A549 (cell line): ENCODE data around the gene SLC16A8. TPM values are rescaled to one million over a fixed set of nuclear protein-coding genes. Genes with fewer than 3 reads are reported as not detected.

Source experiments
- ATAC-seq, 2 experiments: fragments of 200-7000 bp in 1 of 2; fragments of >200 bp in 1 of 2; cut with Nextera tagmentation in 1 of 2; cut with Tn5 transposase in 1 of 2; 3 replicates each; pipeline versions ENCODE4 v1.8.0 to v1.9.1; 2018 to 2020; ENCODE audit warnings: mild to moderate bottlenecking in 1 of 2, moderate library complexity in 1 of 2
- CTCF ChIA-PET: fragments of 300-600 bp; sonication (Branson Sonifier 250); formaldehyde crosslinking; extraction: SDS; loops from one replicate; lab custom pipeline; 2021; ENCODE audit warnings: antibody characterized with exemption, inconsistent platforms; lab: Yijun Ruan, JAX
- POLR2A ChIA-PET: fragments of 350-600 bp; formaldehyde crosslinking; extraction: SDS; loops from one replicate; lab custom pipeline; 2021; ENCODE audit warnings: antibody characterized with exemption, inconsistent platforms; lab: Yijun Ruan, JAX
- DNase-seq, 2 experiments: peaks; one replicate each; pipeline versions ENCODE4 v3.0.0 to v3.0.0-alpha.2; 2011 to 2016; ENCODE audit warnings: low read depth in 1 of 2, low spot score in 1 of 2
- FAIRE-seq: peaks from 2 replicates; lab custom pipeline; 2011; peaks lifted over from hg19 to GRCh38; lab: Jason Lieb, UNC
- H3K27ac ChIP-seq, 2 experiments: fragments of >200 bp; sonication (Bioruptor Twin); formaldehyde crosslinking; 3 replicates each; pipeline ENCODE4 v1.5.1; 2016 to 2017
- H3K4me1 ChIP-seq: fragments of >200 bp; sonication (Bioruptor Twin); formaldehyde crosslinking; 3 replicates; pipeline ENCODE4 v1.6.1; 2016
- H3K4me2 ChIP-seq: fragments of >200 bp; sonication (Bioruptor Twin); formaldehyde crosslinking; 3 replicates; pipeline ENCODE4 v1.6.1; 2016
- H3K4me3 ChIP-seq: fragments of >200 bp; sonication (Bioruptor Twin); formaldehyde crosslinking; 3 replicates; pipeline ENCODE4 v1.5.1; 2016
- H3K9me3 ChIP-seq: fragments of >200 bp; sonication (Bioruptor Twin); formaldehyde crosslinking; 3 replicates; pipeline ENCODE4 v1.6.1; 2016
- CBX2 ChIP-seq: fragments of 200-600 bp; sonication (generic); IDR thresholded peaks from 2 replicates; pipeline ENCODE4 v1.6.1; 2016; ENCODE audit warnings: low read depth, mild to moderate bottlenecking, borderline replicate concordance
- CBX8 ChIP-seq: fragments of 200-600 bp; sonication (generic); IDR thresholded peaks from 2 replicates; pipeline ENCODE4 v1.6.1; 2016
- CHD2 ChIP-seq: fragments of 150-350 bp; IDR thresholded peaks from 2 replicates; pipeline ENCODE4 v1.6.1; 2014; ENCODE audit warnings: low read length; ENCODE audit not compliant: partially characterized antibody
- CHD4 ChIP-seq: fragments of 200-600 bp; sonication (generic); IDR thresholded peaks from 2 replicates; pipeline ENCODE4 v1.6.1; 2016; ENCODE audit warnings: antibody characterized with exemption, mild to moderate bottlenecking, borderline replicate concordance
- EP300 ChIP-seq, 2 experiments: fragments of >200 bp; sonication (Bioruptor Twin); formaldehyde crosslinking; IDR thresholded peaks; 2 replicates in 1 of 2; 3 replicates in 1 of 2; pipeline ENCODE4 v1.6.1; 2016 to 2017
- ESRRA ChIP-seq: fragments of 150-350 bp; IDR thresholded peaks from 2 replicates; pipeline ENCODE4 v1.6.1; 2014; ENCODE audit warnings: mild to moderate bottlenecking, low read length, borderline replicate concordance
- FOSB ChIP-seq: fragments of 250-450 bp; sonication (Bioruptor Pico); IDR thresholded peaks from 2 replicates; pipeline ENCODE4 v1.5.0; 2020; ENCODE audit warnings: mild to moderate bottlenecking, moderate library complexity
- GATA3 ChIP-seq: IDR thresholded peaks from 2 replicates; pipeline ENCODE4 v1.6.1; 2012; ENCODE audit warnings: borderline replicate concordance
- HMGXB4 ChIP-seq: fragments of 250-450 bp; sonication (Bioruptor Pico); IDR thresholded peaks from 2 replicates; pipeline ENCODE4 v1.5.0; 2021; ENCODE audit warnings: mild to moderate bottlenecking, moderate library complexity, borderline replicate concordance
- HOXB13 ChIP-seq: fragments of 250-450 bp; sonication (Bioruptor Pico); IDR thresholded peaks from 2 replicates; pipeline ENCODE4 v1.5.0; 2020; ENCODE audit warnings: low read depth, mild to moderate bottlenecking, moderate library complexity
- HOXB5 ChIP-seq: fragments of 250-450 bp; sonication (Bioruptor Pico); IDR thresholded peaks from 2 replicates; pipeline ENCODE4 v1.5.0; 2020; ENCODE audit warnings: mild to moderate bottlenecking, moderate library complexity
- JUN ChIP-seq, 2 experiments: fragments of >200 bp; sonication (Bioruptor Twin); formaldehyde crosslinking; IDR thresholded peaks; 2 replicates in 1 of 2; 3 replicates in 1 of 2; pipeline ENCODE4 v1.6.1; 2016 to 2017
- KDM1A ChIP-seq: fragments of 200-600 bp; sonication (generic); IDR thresholded peaks from 2 replicates; pipeline ENCODE4 v1.6.1; 2016; ENCODE audit warnings: low read depth, mild to moderate bottlenecking
- KDM5A ChIP-seq: fragments of 200-600 bp; sonication (generic); IDR thresholded peaks from 2 replicates; pipeline ENCODE4 v1.6.1; 2016; ENCODE audit warnings: antibody characterized with exemption, mild to moderate bottlenecking
- NPAS2 ChIP-seq: fragments of 250-450 bp; sonication (Bioruptor Pico); IDR thresholded peaks from 2 replicates; pipeline ENCODE4 v1.8.0; 2022; ENCODE audit warnings: mild to moderate bottlenecking, moderate library complexity, borderline replicate concordance
- PBX3 ChIP-seq: IDR thresholded peaks from 2 replicates; pipeline ENCODE4 v1.6.1; 2012
- RCOR1 ChIP-seq: fragments of 150-350 bp; IDR thresholded peaks from 2 replicates; pipeline ENCODE4 v1.6.1; 2014; ENCODE audit warnings: antibody characterized with exemption, low read length, low read depth
- REST ChIP-seq: fragments of 200-600 bp; sonication (generic); IDR thresholded peaks from 2 replicates; pipeline ENCODE4 v1.6.1; 2016; ENCODE audit warnings: antibody characterized with exemption, mild to moderate bottlenecking, moderate library complexity
- ZC3H11A ChIP-seq: fragments of 450-650 bp; IDR thresholded peaks from 2 replicates; pipeline ENCODE4 v1.6.1; 2014; ENCODE audit warnings: antibody characterized with exemption, mild to moderate bottlenecking
- ZNF302 ChIP-seq: fragments of 250-450 bp; sonication (Bioruptor Pico); IDR thresholded peaks from 2 replicates; pipeline ENCODE4 v1.9.0; 2021; ENCODE audit warnings: inconsistent platforms, mild to moderate bottlenecking, moderate library complexity
- WGBS: methylation state at CpG from one replicate; pipeline ENCODE4 v1.1.6; 2017; ENCODE audit errors: missing lambda C conversion rate; 5-methylcytosine and 5-hydroxymethylcytosine counted together
- polyA plus RNA-seq, 4 experiments: library from polyadenylated mRNA; depleted of rRNA in 3 of 4; stranded (reverse); fragments of >200 nt; fragmentation: RNase III in 1 of 4; extraction: RNeasy Plus Mini Kit Qiagen cat#74134 plus additional on column Dnase treatment in 1 of 4; gene quantifications; 2 replicates in 3 of 4; 3 replicates in 1 of 4; pipeline ENCODE4 v1.2.3, GENCODE V29; 2011 to 2017
- TF ChIP-seq, protein P1 (sequence below): IDR thresholded peaks from 2 replicates; pipeline ENCODE4 v1.6.1; 2012; ENCODE audit warnings: low read depth, borderline replicate concordance
- TF ChIP-seq, protein P2 (sequence below): fragments of 450-650 bp; IDR thresholded peaks from 2 replicates; pipeline ENCODE4 v1.6.1; 2014; ENCODE audit warnings: antibody characterized with exemption
- TF ChIP-seq, protein P3 (sequence below): fragments of >200 bp; sonication (Bioruptor Twin); formaldehyde crosslinking; IDR thresholded peaks from 3 replicates; pipeline ENCODE4 v1.6.1; 2016
- TF ChIP-seq, protein P4 (sequence below): fragments of >200 bp; sonication (Bioruptor Twin); formaldehyde crosslinking; IDR thresholded peaks from 2 replicates; pipeline ENCODE4 v1.6.1; 2016
- TF ChIP-seq, protein P5 (sequence below): fragments of 250-450 bp; sonication (Bioruptor Pico); IDR thresholded peaks from 2 replicates; pipeline ENCODE4 v1.5.0; 2020; ENCODE audit warnings: low read depth, mild to moderate bottlenecking, moderate library complexity

SLC16A8 gene
- polyA plus RNA-seq, 2 of the 4 experiments (the other 2 are of a cell fraction): not detected

GRCh38 chr22:38086942-38087341, 3.0 kb upstream of the SLC16A8 start:
- DNase-seq: no peak
- ChIA-PET CTCF (interaction anchor here (0.5 kb wide), 1 partner anchor 114 kb away, joined by 4 read pairs; no protein-coding TSS in a partner anchor), POLR2A (no interaction called here)
- H3K4me3 ChIP-seq: no peak overlapping the region
- no peak overlapping the region for H3K27ac ChIP-seq
- WGBS: 83% methylated on average over 13 of the region's 13 CpGs
- FAIRE-seq: no peak
- H3K4me2 ChIP-seq: no peak overlapping the region
- TF ChIP-seq KDM5A (no peak), EP300 (IDR thresholded peaks at IDR 0.05) (no peak), CBX8 (no peak), NPAS2 (CRISPR knock-in tag) (no peak), PBX3 (no peak)
- H3K9me3 ChIP-seq: no peaks in the 10 kb centered on the region
- no peaks in the 10 kb centered on the region for H3K4me1 ChIP-seq
- no peak for ATAC-seq

DNA sequence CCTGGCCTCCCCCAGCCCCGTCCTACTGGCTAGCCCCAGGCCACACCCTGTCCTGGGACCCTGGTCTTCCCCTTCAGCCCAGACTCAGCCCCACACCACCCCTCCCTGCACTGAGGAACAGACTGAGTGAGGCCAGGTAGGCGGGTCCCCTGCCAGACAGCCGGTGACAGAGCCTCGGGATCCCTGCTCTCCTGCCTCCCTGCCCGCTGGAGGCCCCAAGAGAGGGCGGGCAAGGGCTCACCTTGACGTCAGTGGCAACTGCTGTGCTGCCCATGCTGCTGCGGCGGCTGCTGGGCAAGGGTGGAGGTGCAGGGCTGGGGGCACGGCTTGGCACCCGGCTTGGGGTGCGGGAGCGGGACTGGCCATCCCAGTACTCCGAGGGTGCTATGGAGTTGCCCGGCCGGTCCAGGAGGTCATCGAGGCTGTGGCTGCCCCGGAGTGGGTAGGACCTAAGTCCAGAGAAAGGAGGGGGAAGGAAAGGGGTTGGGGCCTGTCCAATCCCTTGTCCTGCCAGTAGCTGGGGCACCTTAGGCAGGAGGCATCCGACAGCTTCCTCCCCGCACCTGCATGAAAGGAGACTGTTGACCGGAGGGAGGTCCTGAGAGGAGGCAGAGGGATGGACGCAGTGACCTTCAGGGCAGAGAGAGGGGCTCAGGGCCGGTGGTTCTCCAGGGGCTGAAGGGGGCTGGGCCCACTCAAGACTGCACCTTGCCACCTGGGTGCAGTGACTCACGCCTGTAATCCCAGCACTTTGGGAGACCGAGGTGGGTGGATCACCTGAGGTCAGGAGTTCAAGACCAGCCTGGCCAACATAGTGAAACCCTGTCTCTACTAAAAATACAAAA, 2.2 kb upstream of the SLC16A8 start:
- no peak overlapping the region for H3K27ac ChIP-seq
- H3K4me3 ChIP-seq: no peak overlapping the region
- no peaks in the 10 kb centered on the region for H3K4me1 ChIP-seq
- 86% methylated on average over 11 of the region's 25 CpGs for WGBS
- ATAC-seq: no peak; a peak in 1 of 6 replicates
- ChIA-PET CTCF (interaction anchor here (0.5 kb wide), 1 partner anchor 115 kb away, joined by 4 read pairs; no protein-coding TSS in a partner anchor), POLR2A (no interaction called here)
- no peak for FAIRE-seq
- H3K9me3 ChIP-seq: no peaks in the 10 kb centered on the region
- TF ChIP-seq, protein P1, sequence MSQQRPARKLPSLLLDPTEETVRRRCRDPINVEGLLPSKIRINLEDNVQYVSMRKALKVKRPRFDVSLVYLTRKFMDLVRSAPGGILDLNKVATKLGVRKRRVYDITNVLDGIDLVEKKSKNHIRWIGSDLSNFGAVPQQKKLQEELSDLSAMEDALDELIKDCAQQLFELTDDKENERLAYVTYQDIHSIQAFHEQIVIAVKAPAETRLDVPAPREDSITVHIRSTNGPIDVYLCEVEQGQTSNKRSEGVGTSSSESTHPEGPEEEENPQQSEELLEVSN: no peak
- TF ChIP-seq CHD4: no peak
- TF ChIP-seq, protein P2, sequence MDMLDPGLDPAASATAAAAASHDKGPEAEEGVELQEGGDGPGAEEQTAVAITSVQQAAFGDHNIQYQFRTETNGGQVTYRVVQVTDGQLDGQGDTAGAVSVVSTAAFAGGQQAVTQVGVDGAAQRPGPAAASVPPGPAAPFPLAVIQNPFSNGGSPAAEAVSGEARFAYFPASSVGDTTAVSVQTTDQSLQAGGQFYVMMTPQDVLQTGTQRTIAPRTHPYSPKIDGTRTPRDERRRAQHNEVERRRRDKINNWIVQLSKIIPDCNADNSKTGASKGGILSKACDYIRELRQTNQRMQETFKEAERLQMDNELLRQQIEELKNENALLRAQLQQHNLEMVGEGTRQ: no peak
- TF ChIP-seq HOXB5 (CRISPR knock-in tag): no peak
- TF ChIP-seq FOSB (CRISPR knock-in tag): no peak
- no peak for TF ChIP-seq CBX2
- TF ChIP-seq ZC3H11A: no peak
- TF ChIP-seq HOXB13 (CRISPR knock-in tag): no peak
- TF ChIP-seq, protein P3, sequence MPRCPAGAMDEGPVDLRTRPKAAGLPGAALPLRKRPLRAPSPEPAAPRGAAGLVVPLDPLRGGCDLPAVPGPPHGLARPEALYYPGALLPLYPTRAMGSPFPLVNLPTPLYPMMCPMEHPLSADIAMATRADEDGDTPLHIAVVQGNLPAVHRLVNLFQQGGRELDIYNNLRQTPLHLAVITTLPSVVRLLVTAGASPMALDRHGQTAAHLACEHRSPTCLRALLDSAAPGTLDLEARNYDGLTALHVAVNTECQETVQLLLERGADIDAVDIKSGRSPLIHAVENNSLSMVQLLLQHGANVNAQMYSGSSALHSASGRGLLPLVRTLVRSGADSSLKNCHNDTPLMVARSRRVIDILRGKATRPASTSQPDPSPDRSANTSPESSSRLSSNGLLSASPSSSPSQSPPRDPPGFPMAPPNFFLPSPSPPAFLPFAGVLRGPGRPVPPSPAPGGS: no peak
- TF ChIP-seq, protein P4, sequence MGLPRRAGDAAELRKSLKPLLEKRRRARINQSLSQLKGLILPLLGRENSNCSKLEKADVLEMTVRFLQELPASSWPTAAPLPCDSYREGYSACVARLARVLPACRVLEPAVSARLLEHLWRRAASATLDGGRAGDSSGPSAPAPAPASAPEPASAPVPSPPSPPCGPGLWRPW: no peak
- no peak for TF ChIP-seq CHD2
- no peak for TF ChIP-seq ZNF302
- TF ChIP-seq KDM1A: no peak
- no peak for TF ChIP-seq REST
- no peak for TF ChIP-seq HMGXB4 (CRISPR knock-in tag)
- no peak for TF ChIP-seq JUN (IDR thresholded peaks at IDR 0.05)
- TF ChIP-seq, protein P5, sequence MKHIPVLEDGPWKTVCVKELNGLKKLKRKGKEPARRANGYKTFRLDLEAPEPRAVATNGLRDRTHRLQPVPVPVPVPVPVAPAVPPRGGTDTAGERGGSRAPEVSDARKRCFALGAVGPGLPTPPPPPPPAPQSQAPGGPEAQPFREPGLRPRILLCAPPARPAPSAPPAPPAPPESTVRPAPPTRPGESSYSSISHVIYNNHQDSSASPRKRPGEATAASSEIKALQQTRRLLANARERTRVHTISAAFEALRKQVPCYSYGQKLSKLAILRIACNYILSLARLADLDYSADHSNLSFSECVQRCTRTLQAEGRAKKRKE (CRISPR knock-in tag): no peak
- TF ChIP-seq RCOR1: no peak
- TF ChIP-seq ESRRA: no peak
- TF ChIP-seq GATA3: no peak
- no peak overlapping the region for H3K4me2 ChIP-seq
- DNase-seq: no peak
